Endothelial cell of umbilical vein (primary cell): ENCODE measurements around the gene NEK8.

Source experiments
- POLR2AphosphoS5 ChIP-seq: IDR thresholded peaks from 2 replicates; pipeline ENCODE4 v1.6.1; 2012; ENCODE audit warnings: low read depth, mild to moderate bottlenecking, control low read depth, low read length, moderate library complexity; ENCODE audit not compliant: insufficient read depth
- TF ChIP-seq, protein P1 (sequence below), 2 donors: IDR thresholded peaks; 1 replicate in 1 of 2; 2 replicates in 1 of 2; pipeline ENCODE4 v1.5.1; 2011; ENCODE audit warnings: low read length in 2 of 2, mild to moderate bottlenecking in 2 of 2, moderate library complexity in 2 of 2, control low read depth in 1 of 2, inconsistent platforms in 1 of 2, low read depth in 1 of 2; ENCODE audit not compliant: insufficient read depth in 1 of 2; ENCODE audit errors: extremely low read depth in 1 of 2
- TF ChIP-seq, protein P2 (sequence below): IDR thresholded peaks from 2 replicates; pipeline ENCODE4 v1.6.1; 2011; ENCODE audit not compliant: insufficient read depth, insufficient read length

DNA sequence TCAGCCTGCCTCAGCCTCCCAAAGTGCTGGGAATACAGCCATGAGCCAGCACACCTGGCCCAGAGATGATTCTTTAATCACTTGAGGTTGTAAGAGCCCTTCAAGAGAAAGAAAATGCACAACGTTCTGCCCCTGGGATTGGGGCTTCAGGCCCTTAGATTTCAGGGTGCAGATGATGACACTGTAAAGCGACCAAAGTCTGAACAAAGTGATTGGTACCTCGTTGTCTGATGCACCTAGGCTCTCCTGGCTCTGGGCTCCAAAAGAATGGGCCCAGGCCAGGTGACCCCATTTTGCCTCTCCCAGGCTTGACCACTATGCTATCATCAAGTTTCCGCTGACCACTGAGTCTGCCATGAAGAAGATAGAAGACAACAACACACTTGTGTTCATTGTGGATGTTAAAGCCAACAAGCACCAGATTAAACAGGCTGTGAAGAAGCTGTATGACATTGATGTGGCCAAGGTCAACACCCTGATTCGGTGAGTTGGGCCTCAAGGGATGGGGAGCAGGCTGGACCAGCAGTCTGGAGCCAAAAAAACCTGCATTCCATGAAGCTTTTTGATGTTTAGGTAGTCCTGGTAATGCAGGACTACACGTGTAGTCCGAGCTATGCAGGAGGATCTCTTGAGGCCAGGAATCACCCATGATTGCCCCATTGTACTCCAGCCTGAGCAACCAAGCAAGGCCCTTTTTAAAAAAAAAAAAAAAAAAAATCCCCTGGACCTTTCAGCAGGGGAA is 6.0 kb upstream of the NEK8 start:
- TF ChIP-seq, protein P1, sequence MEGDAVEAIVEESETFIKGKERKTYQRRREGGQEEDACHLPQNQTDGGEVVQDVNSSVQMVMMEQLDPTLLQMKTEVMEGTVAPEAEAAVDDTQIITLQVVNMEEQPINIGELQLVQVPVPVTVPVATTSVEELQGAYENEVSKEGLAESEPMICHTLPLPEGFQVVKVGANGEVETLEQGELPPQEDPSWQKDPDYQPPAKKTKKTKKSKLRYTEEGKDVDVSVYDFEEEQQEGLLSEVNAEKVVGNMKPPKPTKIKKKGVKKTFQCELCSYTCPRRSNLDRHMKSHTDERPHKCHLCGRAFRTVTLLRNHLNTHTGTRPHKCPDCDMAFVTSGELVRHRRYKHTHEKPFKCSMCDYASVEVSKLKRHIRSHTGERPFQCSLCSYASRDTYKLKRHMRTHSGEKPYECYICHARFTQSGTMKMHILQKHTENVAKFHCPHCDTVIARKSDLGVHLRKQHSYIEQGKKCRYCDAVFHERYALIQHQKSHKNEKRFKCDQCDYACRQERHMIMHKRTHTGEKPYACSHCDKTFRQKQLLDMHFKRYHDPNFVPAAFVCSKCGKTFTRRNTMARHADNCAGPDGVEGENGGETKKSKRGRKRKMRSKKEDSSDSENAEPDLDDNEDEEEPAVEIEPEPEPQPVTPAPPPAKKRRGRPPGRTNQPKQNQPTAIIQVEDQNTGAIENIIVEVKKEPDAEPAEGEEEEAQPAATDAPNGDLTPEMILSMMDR (IDR thresholded peaks at IDR 0.05; ENCODE audit: extremely low read depth in 1 of 2, insufficient read depth in 1 of 2, low read depth in 1 of 2, low read length in 2 of 2), result no peak
- TF ChIP-seq, protein P2, sequence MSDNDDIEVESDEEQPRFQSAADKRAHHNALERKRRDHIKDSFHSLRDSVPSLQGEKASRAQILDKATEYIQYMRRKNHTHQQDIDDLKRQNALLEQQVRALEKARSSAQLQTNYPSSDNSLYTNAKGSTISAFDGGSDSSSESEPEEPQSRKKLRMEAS, result no peak
- no peak for TF ChIP-seq POLR2AphosphoS5
